Activated T-cell treated with anti-CD3 and anti-CD28 coated beads for 4 hours (primary cell): Measurements from ENCODE around the gene TRIM48.
"Not testable (repeated sequence)": the region's sequence is repeated elsewhere in the genome, so short reads cannot be mapped to it uniquely, and the experiment has no call there.

Experiments used
- DNase-seq: peaks from one replicate; pipeline ENCODE4 v3.0.0-alpha.2; 2020

Gene TRIM48, protein sequence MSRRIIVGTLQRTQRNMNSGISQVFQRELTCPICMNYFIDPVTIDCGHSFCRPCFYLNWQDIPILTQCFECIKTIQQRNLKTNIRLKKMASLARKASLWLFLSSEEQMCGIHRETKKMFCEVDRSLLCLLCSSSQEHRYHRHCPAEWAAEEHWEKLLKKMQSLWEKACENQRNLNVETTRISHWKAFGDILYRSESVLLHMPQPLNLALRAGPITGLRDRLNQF

GRCh38 chr11:55261855-55262254 lies at the start of gene TRIM48:
Gene TRIM48 (plus strand): TSS chr11:55262155. CDS start chr11:55262268, 113 bp downstream.
- DNase-seq: not testable (repeated sequence)

DNA sequence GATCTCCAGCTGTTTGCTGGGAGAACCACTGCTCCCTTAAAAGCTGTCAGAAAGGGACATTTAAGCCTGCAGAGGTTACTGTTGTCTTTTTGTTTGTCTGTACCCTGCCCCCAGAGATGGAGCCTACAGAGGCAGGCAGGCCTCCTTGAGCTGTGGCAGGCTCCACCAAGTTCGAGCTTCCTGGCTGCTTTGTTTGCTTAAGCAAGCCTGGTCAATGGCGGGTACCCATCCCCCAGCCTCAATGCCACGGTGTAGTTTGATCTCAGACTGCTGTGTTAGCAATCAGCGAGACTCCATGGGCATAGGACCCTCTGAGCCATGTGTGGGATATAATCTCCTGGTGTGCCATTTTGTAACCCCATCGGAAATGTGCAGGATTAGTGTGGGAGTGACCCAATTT lies 23.6 kb upstream of the TRIM48 start:
- DNase-seq: not testable (repeated sequence)

DNA sequence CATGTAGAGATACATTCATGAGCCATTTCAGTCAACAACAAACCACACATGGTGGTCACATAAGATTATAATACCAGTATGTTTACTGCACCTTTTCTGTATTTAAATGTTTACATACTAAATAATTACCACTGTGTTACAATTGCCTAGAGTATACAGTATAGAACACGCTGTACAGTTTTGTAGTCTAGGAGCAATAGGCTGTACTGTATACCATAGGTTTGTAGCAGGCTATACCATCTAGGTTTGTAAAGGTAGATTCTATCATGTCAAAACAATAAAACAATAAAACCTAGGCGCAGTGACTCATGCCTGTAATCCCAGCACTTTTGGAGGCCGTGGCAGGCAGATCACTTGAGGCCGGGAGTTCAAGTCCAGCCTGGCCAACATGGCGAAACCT lies 1.1 kb downstream of the TRIM48 start:
- no peak for DNase-seq
